HEK293 (cell line): ENCODE data around the gene TUBB2B.

ENCODE experiments used
- CTCF ChIA-PET: fragments of 350-600 bp; formaldehyde crosslinking; extraction: SDS; loops from one replicate; lab custom pipeline; 2021; ENCODE audit warnings: antibody characterized with exemption; lab: Yijun Ruan, JAX
- POLR2A ChIA-PET: fragments of 300-600 bp; formaldehyde crosslinking; extraction: SDS; loops from one replicate; lab custom pipeline; 2020; ENCODE audit warnings: antibody characterized with exemption, inconsistent platforms; lab: Yijun Ruan, JAX
- H3K27ac ChIP-seq: fragments of 200-500 bp; sonication (Bioruptor generic); 2 replicates; pipeline ENCODE4 v1.5.1; 2014; ENCODE audit warnings: low read depth, low read length, control low read depth, inconsistent platforms; ENCODE audit errors: extremely low read depth
- H3K36me3 ChIP-seq, 2 experiments: fragments of 200-500 bp in 1 of 2; sonication (Bioruptor generic) in 1 of 2; 1 replicate in 1 of 2; 2 replicates in 1 of 2; pipeline ENCODE4 v1.5.1; 2014 to 2017; ENCODE audit warnings: inconsistent platforms in 2 of 2, low read length in 2 of 2; ENCODE audit not compliant: control insufficient read depth in 2 of 2, insufficient read depth in 1 of 2
- H3K4me1 ChIP-seq: fragments of 200-500 bp; sonication (Bioruptor generic); 2 replicates; pipeline ENCODE4 v1.5.1; 2014; ENCODE audit warnings: mild to moderate bottlenecking, low read length, inconsistent platforms; ENCODE audit not compliant: control insufficient read depth, insufficient read depth
- H3K4me3 ChIP-seq: 2 replicates; pipeline ENCODE4 v1.5.1; 2011; ENCODE audit warnings: low read depth, mild to moderate bottlenecking, control low read depth, low read length, moderate library complexity
- H3K9me3 ChIP-seq: fragments of 200-500 bp; sonication (Bioruptor generic); 2 replicates; pipeline ENCODE4 v1.5.1; 2014; ENCODE audit warnings: low read depth, low read length, inconsistent platforms; ENCODE audit not compliant: control insufficient read depth, insufficient read depth
- BCL11A ChIP-seq: fragments of 450-650 bp; formaldehyde crosslinking; IDR thresholded peaks from 2 replicates; pipeline ENCODE4 v1.5.1; 2016; ENCODE audit warnings: low read depth, missing biosample characterization, missing genetic modification characterization
- EGR2 ChIP-seq: fragments of 450-650 bp; formaldehyde crosslinking; IDR thresholded peaks from 2 replicates; pipeline ENCODE4 v1.5.1; 2016; ENCODE audit warnings: low read depth, missing biosample characterization, missing genetic modification characterization
- INSM2 ChIP-seq: fragments of 450-650 bp; formaldehyde crosslinking; IDR thresholded peaks from 2 replicates; pipeline ENCODE4 v1.5.1; 2016; ENCODE audit warnings: missing biosample characterization, missing genetic modification characterization
- KLF1 ChIP-seq: fragments of 450-650 bp; formaldehyde crosslinking; IDR thresholded peaks from 2 replicates; pipeline ENCODE4 v1.5.1; 2016; ENCODE audit warnings: missing biosample characterization, missing genetic modification characterization
- MYNN ChIP-seq: fragments of 450-650 bp; formaldehyde crosslinking; IDR thresholded peaks from 2 replicates; pipeline ENCODE4 v1.5.1; 2016; ENCODE audit warnings: missing biosample characterization, missing genetic modification characterization, borderline replicate concordance
- SP2 ChIP-seq: fragments of 450-650 bp; formaldehyde crosslinking; IDR thresholded peaks from 2 replicates; pipeline ENCODE4 v1.5.1; 2016; ENCODE audit warnings: missing biosample characterization, missing genetic modification characterization
- TRIM28 ChIP-seq: IDR thresholded peaks from 2 replicates; pipeline ENCODE4 v1.6.1; 2011; ENCODE audit warnings: low read length, control low read depth, borderline replicate concordance
- ZBTB17 ChIP-seq: fragments of 450-650 bp; formaldehyde crosslinking; IDR thresholded peaks from 2 replicates; pipeline ENCODE4 v1.5.1; 2016; ENCODE audit warnings: missing biosample characterization, missing genetic modification characterization
- ZBTB7A ChIP-seq: fragments of 450-650 bp; formaldehyde crosslinking; IDR thresholded peaks from 2 replicates; pipeline ENCODE4 v1.5.1; 2016; ENCODE audit warnings: low read depth, missing biosample characterization, missing genetic modification characterization
- ZFHX2 ChIP-seq: fragments of 450-650 bp; formaldehyde crosslinking; conservative IDR thresholded peaks from 2 replicates; pipeline ENCODE4 v1.5.1; 2016; ENCODE audit warnings: missing biosample characterization, missing genetic modification characterization
- ZNF112 ChIP-seq: fragments of 450-650 bp; formaldehyde crosslinking; IDR thresholded peaks from 2 replicates; pipeline ENCODE4 v1.5.0; 2017; ENCODE audit warnings: missing biosample characterization, missing genetic modification characterization
- ZNF501 ChIP-seq: fragments of 450-650 bp; formaldehyde crosslinking; IDR thresholded peaks from 2 replicates; pipeline ENCODE4 v1.5.1; 2016; ENCODE audit warnings: missing biosample characterization, missing genetic modification characterization
- ZNF518A ChIP-seq: fragments of 450-650 bp; formaldehyde crosslinking; conservative IDR thresholded peaks from 2 replicates; pipeline ENCODE4 v1.5.1; 2016; ENCODE audit warnings: low read depth, missing biosample characterization, missing genetic modification characterization
- ZNF600 ChIP-seq: fragments of 450-650 bp; formaldehyde crosslinking; IDR thresholded peaks from 2 replicates; pipeline ENCODE4 v1.5.1; 2016; ENCODE audit warnings: missing biosample characterization, missing genetic modification characterization
- ZNF677 ChIP-seq: fragments of 450-650 bp; IDR thresholded peaks from 2 replicates; pipeline ENCODE4 v1.5.0; 2018; ENCODE audit warnings: missing biosample characterization, mild to moderate bottlenecking, missing genetic modification characterization, moderate library complexity
- ZNF701 ChIP-seq: fragments of 450-650 bp; formaldehyde crosslinking; IDR thresholded peaks from 2 replicates; pipeline ENCODE4 v1.5.1; 2016; ENCODE audit warnings: missing biosample characterization, missing genetic modification characterization
- ZNF76 ChIP-seq: fragments of 450-650 bp; formaldehyde crosslinking; IDR thresholded peaks from 2 replicates; pipeline ENCODE4; 2016; ENCODE audit warnings: low read depth, missing biosample characterization, missing genetic modification characterization, borderline replicate concordance
- ZNF791 ChIP-seq: fragments of 450-650 bp; formaldehyde crosslinking; IDR thresholded peaks from 2 replicates; pipeline ENCODE4 v1.5.1; 2016; ENCODE audit warnings: missing biosample characterization, missing genetic modification characterization
- ZNF843 ChIP-seq: fragments of 450-650 bp; formaldehyde crosslinking; IDR thresholded peaks from 2 replicates; pipeline ENCODE4 v1.5.1; 2016; ENCODE audit warnings: missing biosample characterization, missing genetic modification characterization
- TF ChIP-seq, protein P1 (sequence below): fragments of 450-650 bp; formaldehyde crosslinking; IDR thresholded peaks from 2 replicates; pipeline ENCODE4 v1.5.1; 2016; ENCODE audit warnings: missing biosample characterization, missing genetic modification characterization, borderline replicate concordance
- TF ChIP-seq, protein P2 (sequence below): fragments of 450-650 bp; IDR thresholded peaks from 2 replicates; pipeline ENCODE4 v1.5.1; 2018; ENCODE audit warnings: missing biosample characterization, mild to moderate bottlenecking, missing genetic modification characterization

TUBB2B gene

DNA sequence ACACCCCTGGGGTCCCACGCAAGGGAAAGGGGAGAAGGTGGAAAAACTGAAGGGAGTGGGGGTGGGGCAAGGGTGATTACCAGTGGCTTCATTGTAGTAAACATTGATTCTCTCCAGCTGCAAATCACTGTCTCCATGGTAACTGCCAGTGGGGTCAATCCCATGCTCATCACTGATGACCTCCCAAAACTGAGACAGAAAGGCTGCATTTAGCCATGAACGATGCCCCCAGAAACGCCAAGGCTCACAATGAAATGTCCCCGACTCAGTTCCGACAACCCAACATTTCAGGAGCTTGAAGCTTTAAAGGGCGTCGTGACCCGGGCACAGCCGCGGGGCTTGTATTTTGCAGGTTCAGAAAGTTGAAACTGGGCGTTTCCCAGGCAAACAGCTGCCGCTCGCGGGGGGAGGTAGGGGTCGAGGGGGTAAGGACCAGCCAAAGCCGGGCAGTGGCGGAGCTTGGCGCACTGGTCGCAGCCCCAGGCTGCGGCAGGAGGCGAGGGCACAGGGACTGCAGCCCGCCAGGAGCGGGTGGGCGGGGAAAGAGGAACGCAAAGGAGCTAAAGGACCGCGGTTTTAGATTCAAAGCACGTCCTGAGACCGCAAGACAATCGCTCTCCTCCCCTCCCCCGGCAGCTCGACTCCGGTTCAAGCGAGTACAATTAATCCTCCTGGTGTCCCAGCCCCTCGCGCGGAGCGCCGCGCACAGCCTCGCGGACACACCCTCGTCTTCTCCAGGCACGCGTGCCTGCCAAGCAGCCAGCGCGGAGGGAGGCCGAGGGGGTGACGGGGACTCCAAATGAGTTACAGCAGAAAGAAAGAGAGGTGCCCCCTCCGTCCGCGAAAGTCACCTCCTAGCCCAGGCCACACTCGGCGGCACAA, 731 bp downstream of the TUBB2B start:
- POLR2A ChIA-PET = interaction anchor here (0.6 to 2.6 kb wide), 24 partner anchors 9 to 794 kb away, joined by 3 to 26 read pairs (median 6); partner anchors contain the start of genes BPHL, PSMG4 and TUBB2A
- CTCF ChIA-PET = interaction anchor here (0.6 to 1.5 kb wide), 6 partner anchors 13 to 171 kb away, joined by 3 to 13 read pairs (median 4); partner anchors contain the start of gene TUBB2A
- peaks cover 8% of the 10 kb centered on the region; the same call in 1 of the 2 replicates for H3K4me1 ChIP-seq
- 0 out of 2 replicates have a peak, but pooled peaks have one; percentile 6 for TF ChIP-seq ZNF600 (tag by site-specific recombination)
- TF ChIP-seq ZNF791 (tag by site-specific recombination) = no peak
- no peak for TF ChIP-seq ZNF701 (tag by site-specific recombination)
- peak; percentile 19; the same call in 1 of the 2 replicates for TF ChIP-seq ZFHX2 (tag by site-specific recombination)
- TF ChIP-seq ZNF518A (tag by site-specific recombination) = 0 out of 2 replicates have a peak, but pooled peaks have one; percentile 5
- TF ChIP-seq KLF1 (tag by site-specific recombination) = peak; percentile 39; the same call in 1 of the 2 replicates
- TF ChIP-seq, protein P1, sequence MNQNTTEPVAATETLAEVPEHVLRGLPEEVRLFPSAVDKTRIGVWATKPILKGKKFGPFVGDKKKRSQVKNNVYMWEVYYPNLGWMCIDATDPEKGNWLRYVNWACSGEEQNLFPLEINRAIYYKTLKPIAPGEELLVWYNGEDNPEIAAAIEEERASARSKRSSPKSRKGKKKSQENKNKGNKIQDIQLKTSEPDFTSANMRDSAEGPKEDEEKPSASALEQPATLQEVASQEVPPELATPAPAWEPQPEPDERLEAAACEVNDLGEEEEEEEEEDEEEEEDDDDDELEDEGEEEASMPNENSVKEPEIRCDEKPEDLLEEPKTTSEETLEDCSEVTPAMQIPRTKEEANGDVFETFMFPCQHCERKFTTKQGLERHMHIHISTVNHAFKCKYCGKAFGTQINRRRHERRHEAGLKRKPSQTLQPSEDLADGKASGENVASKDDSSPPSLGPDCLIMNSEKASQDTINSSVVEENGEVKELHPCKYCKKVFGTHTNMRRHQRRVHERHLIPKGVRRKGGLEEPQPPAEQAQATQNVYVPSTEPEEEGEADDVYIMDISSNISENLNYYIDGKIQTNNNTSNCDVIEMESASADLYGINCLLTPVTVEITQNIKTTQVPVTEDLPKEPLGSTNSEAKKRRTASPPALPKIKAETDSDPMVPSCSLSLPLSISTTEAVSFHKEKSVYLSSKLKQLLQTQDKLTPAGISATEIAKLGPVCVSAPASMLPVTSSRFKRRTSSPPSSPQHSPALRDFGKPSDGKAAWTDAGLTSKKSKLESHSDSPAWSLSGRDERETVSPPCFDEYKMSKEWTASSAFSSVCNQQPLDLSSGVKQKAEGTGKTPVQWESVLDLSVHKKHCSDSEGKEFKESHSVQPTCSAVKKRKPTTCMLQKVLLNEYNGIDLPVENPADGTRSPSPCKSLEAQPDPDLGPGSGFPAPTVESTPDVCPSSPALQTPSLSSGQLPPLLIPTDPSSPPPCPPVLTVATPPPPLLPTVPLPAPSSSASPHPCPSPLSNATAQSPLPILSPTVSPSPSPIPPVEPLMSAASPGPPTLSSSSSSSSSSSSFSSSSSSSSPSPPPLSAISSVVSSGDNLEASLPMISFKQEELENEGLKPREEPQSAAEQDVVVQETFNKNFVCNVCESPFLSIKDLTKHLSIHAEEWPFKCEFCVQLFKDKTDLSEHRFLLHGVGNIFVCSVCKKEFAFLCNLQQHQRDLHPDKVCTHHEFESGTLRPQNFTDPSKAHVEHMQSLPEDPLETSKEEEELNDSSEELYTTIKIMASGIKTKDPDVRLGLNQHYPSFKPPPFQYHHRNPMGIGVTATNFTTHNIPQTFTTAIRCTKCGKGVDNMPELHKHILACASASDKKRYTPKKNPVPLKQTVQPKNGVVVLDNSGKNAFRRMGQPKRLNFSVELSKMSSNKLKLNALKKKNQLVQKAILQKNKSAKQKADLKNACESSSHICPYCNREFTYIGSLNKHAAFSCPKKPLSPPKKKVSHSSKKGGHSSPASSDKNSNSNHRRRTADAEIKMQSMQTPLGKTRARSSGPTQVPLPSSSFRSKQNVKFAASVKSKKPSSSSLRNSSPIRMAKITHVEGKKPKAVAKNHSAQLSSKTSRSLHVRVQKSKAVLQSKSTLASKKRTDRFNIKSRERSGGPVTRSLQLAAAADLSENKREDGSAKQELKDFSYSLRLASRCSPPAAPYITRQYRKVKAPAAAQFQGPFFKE (tag by site-specific recombination) = 0 out of 2 replicates have a peak, but pooled peaks have one; percentile 97
- peak; percentile 39; the same call in 1 of the 2 replicates for TF ChIP-seq MYNN
- TF ChIP-seq ZNF677 (tag by site-specific recombination) = 0 out of 2 replicates have a peak, but pooled peaks have one; percentile 11
- TF ChIP-seq SP2 (tag by site-specific recombination) = peak; percentile 41; the same call in 1 of the 2 replicates
- TF ChIP-seq ZNF501 (tag by site-specific recombination) = no peak
- TF ChIP-seq, protein P2, sequence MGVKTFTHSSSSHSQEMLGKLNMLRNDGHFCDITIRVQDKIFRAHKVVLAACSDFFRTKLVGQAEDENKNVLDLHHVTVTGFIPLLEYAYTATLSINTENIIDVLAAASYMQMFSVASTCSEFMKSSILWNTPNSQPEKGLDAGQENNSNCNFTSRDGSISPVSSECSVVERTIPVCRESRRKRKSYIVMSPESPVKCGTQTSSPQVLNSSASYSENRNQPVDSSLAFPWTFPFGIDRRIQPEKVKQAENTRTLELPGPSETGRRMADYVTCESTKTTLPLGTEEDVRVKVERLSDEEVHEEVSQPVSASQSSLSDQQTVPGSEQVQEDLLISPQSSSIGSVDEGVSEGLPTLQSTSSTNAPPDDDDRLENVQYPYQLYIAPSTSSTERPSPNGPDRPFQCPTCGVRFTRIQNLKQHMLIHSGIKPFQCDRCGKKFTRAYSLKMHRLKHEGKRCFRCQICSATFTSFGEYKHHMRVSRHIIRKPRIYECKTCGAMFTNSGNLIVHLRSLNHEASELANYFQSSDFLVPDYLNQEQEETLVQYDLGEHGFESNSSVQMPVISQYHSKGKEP = 0 out of 2 replicates have a peak, but pooled peaks have one; percentile 24
- peak; percentile 43 for TF ChIP-seq EGR2 (tag by site-specific recombination)
- TF ChIP-seq INSM2 = peak; percentile 43; the same call in 1 of the 2 replicates
- TF ChIP-seq ZBTB7A (tag by site-specific recombination) = no peak; the same call in 1 of the 2 replicates
- peak; percentile 26; the same call in 1 of the 2 replicates for TF ChIP-seq ZNF76 (tag by site-specific recombination)
- peak; percentile 82 for TF ChIP-seq ZBTB17 (tag by site-specific recombination)
- no peak for TF ChIP-seq ZNF843
- 0 out of 2 replicates have a peak, but pooled peaks have one; percentile 10 for TF ChIP-seq TRIM28
- no peak for TF ChIP-seq ZNF112 (tag by site-specific recombination)
- peak; percentile 11; the same call in 1 of the 2 replicates for TF ChIP-seq BCL11A (tag by site-specific recombination)

More for the DNA sequence above, 731 bp downstream of the TUBB2B start:
- Histone ChIP-seq H3K36me3 (peaks cover 16 to 18% of the 10 kb centered on the region in 2 experiments; a peak in 2 of 3 replicates), H3K9me3 (no peaks in the 10 kb centered on the region), H3K4me3 (peak overlapping the region; percentile 63), H3K27ac (peak overlapping the region; percentile 93)
